HG03039 (cell line): ENCODE results near the gene DNAAF6.

ENCODE experiments used
- ATAC-seq: cut with Tn5 transposase; IDR thresholded peaks from one replicate; pipeline ENCODE4 v1.9.1; 2021; ENCODE audit warnings: mild to moderate bottlenecking, moderate library complexity; ENCODE audit not compliant: unreplicated experiment

Gene DNAAF6

DNA sequence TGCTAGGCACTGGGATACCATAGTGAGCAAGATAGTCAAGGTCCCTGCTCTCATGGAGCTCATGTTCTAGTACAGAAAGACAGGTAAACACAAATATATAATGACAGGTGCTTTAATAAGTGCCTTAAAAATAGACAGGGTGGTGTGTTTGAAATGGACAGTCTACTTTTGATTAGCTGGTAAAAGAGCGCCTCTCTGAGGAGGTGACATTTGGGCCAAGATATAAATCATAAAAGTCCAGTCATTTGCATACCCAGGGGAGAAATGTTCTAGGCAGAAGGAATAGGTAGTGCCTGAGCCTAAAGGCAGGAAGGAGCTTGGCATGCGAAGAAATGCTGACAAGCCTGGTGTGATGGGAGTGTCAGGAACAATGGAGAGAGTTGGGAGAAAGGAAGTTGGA lies 83.6 kb downstream of the DNAAF6 start:
- ATAC-seq, result no peak

DNA sequence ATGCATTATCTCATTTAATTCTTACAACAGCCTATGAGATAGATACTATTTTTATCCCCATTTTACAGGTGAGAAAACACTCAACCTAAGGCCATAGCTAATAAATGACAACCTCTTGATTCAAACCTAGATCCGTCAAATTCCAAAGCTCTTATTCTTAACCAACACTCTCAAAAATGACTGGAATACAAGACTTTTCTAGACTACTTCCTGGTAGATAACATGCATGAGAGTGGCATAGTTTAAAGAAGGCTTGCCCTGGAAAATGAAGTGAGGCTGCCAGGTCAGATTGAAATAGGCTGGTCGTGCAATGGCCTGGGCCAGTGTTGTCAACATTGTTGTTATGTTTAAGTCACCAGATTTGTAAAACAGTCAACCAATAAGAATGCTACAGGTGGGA lies 86.6 kb downstream of the DNAAF6 start:
- no peak for ATAC-seq
